ENCODE results near the gene ARFGEF3.

- TF ChIP-seq CTCF (IDR thresholded peaks at IDR 0.05) = no peak
- TF ChIP-seq POLR2A (IDR thresholded peaks at IDR 0.05) = no peak
Measured at GRCh38 chr6:138297761-138298298, 136.1 kb downstream of the ARFGEF3 start.
